Esophagus muscularis mucosa (tissue), 4 donors: ENCODE results near the gene FTCD. TPM values are rescaled to one million over a fixed set of nuclear protein-coding genes. Genes with fewer than 3 reads are reported as not detected.
"Not testable (repeated sequence)": the region's sequence is repeated elsewhere in the genome, so short reads cannot be mapped to it uniquely, and the experiment has no call there.

Experiments used
- DNase-seq: peaks from one replicate; pipeline ENCODE4 v3.0.0-alpha.2; 2017; ENCODE audit errors: extremely low spot score
- H3K27ac ChIP-seq, 4 donors: fragments of 200-600 bp; sonication (generic); replicated peaks in 1 of 4; 1 replicate in 3 of 4; 2 replicates in 1 of 4; pipeline ENCODE4 v1.5.1; 2016 to 2019; ENCODE audit warnings: mild to moderate bottlenecking in 1 of 4
- H3K27me3 ChIP-seq, 4 donors: fragments of 200-600 bp; sonication (generic); one replicate each; pipeline versions ENCODE4 v1.5.1 to v1.6.0; 2016 to 2019
- H3K36me3 ChIP-seq, 4 donors: fragments of 200-600 bp; sonication (generic); one replicate each; pipeline ENCODE4 v1.5.1; 2016 to 2019
- H3K4me1 ChIP-seq, 4 donors: fragments of 200-600 bp; sonication (generic); one replicate each; pipeline ENCODE4 v1.5.1; 2016 to 2019
- H3K4me3 ChIP-seq, 4 donors: fragments of 200-600 bp; sonication (generic); 1 replicate in 2 of 4; 2 replicates in 2 of 4; pipeline ENCODE4 v1.5.1; 2016 to 2019; ENCODE audit warnings: mild to moderate bottlenecking in 4 of 4, moderate library complexity in 1 of 4
- H3K9me3 ChIP-seq, 4 donors: fragments of 200-600 bp; sonication (generic); 1 replicate in 3 of 4; 2 replicates in 1 of 4; pipeline ENCODE4 v1.5.1; 2016 to 2019
- EP300 ChIP-seq: sonication (generic); formaldehyde crosslinking; IDR thresholded peaks from one replicate; pipeline ENCODE4 v1.6.1; 2017; ENCODE audit warnings: antibody characterized with exemption
- POLR2A ChIP-seq: fragments of 450-650 bp; IDR thresholded peaks from one replicate; pipeline ENCODE4 v1.6.1; 2017; ENCODE audit warnings: antibody characterized with exemption, moderate library complexity, mild to moderate bottlenecking, low read depth
- POLR2AphosphoS5 ChIP-seq, 2 donors: sonication (generic); formaldehyde crosslinking; IDR thresholded peaks; one replicate each; pipeline ENCODE4 v1.6.1; 2017; ENCODE audit warnings: antibody characterized with exemption in 2 of 2
- WGBS: methylation state at CpG from one replicate; pipeline ENCODE4 v1.1.5; 2018; 5-methylcytosine and 5-hydroxymethylcytosine counted together
- intact Hi-C: fragments of 100-400 bp; cut with DNase I; formaldehyde crosslinking; loops from one replicate; pipeline ENCODE4 v1.15.1; 2023
- total RNA-seq, 4 donors: library from RNA; depleted of rRNA; stranded (reverse); fragments of >200 nt; gene quantifications; one replicate each; pipeline versions ENCODE4 v1.1.0 to v1.2.1, GENCODE V29; 2016
- TF ChIP-seq, protein P1 (sequence below), 3 experiments: fragments of 200-600 bp in 2 of 3; fragments of 450-650 bp in 1 of 3; sonication (generic) in 2 of 3; IDR thresholded peaks; one replicate each; pipeline ENCODE4 v1.5.1; 2017 to 2019; ENCODE audit warnings: antibody characterized with exemption in 3 of 3, mild to moderate bottlenecking in 2 of 3, moderate library complexity in 1 of 3

FTCD gene
- total RNA-seq, 4 donors from 2014 or later: 0.26 to 2.5 (median 1.2) TPM; not detected in 1

DNA sequence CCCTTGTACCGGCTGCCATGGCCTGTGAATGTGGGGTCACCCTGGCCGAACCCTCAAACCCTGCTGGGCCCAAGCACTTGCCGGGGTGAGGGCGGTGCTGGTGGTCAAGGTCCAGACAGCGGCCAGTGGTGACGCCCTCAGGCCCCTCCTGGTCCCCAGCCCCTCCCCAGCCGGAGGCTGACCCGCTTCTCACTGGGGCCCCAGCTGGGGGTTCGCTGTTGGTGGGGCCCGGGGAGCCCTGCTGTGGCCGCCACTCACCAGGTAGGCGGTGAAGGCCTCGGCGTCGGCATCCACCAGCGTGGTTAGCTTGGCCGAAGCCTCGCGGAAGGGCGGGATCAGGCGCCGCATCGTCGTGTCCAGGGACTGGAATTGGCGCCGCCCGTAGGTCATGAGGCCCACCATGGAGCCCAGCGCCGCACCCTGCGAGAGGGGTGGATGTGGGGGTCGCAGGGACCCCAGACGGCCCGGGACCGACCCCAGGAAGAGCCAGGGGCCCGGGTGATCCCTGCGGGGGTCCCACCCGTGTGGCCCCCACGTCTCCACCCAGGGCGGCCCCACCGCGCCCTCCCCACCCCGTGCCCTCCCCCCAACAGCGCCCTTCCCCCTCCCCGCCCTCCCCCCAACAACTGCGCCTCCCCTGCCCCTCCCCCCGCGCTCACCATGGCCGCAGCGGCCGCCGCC is 10.1 kb downstream of the FTCD start:
- whole genome bisulfite sequencing: 96% methylated on average over 29 of the region's 51 CpGs
- intact Hi-C loops: loop anchor here (5.0 kb wide), 1 partner anchor 37 kb away; the partner anchor contains the start of gene SPATC1L
- Histone ChIP-seq H3K27me3 (peaks cover 0 to 4% (median 0%) of the 10 kb centered on the region in 4 donors), H3K36me3 (no peaks in the 10 kb centered on the region), H3K9me3 (no peaks in the 10 kb centered on the region), H3K27ac (peak overlapping the region in 1 of 4 donors; percentile 14), H3K4me1 (peaks cover 0 to 13% (median 8%) of the 10 kb centered on the region in 4 donors), H3K4me3 (no peak overlapping the region)
- DNase-seq: no peak
- TF ChIP-seq EP300 (no peak), POLR2AphosphoS5 (IDR thresholded peaks at IDR 0.05) (no peak), POLR2A (no peak)
- TF ChIP-seq, protein P1, sequence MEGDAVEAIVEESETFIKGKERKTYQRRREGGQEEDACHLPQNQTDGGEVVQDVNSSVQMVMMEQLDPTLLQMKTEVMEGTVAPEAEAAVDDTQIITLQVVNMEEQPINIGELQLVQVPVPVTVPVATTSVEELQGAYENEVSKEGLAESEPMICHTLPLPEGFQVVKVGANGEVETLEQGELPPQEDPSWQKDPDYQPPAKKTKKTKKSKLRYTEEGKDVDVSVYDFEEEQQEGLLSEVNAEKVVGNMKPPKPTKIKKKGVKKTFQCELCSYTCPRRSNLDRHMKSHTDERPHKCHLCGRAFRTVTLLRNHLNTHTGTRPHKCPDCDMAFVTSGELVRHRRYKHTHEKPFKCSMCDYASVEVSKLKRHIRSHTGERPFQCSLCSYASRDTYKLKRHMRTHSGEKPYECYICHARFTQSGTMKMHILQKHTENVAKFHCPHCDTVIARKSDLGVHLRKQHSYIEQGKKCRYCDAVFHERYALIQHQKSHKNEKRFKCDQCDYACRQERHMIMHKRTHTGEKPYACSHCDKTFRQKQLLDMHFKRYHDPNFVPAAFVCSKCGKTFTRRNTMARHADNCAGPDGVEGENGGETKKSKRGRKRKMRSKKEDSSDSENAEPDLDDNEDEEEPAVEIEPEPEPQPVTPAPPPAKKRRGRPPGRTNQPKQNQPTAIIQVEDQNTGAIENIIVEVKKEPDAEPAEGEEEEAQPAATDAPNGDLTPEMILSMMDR (IDR thresholded peaks at IDR 0.05): no peak

GRCh38 chr21:46144464-46145070 is 10.8 kb downstream of the FTCD start:
- Histone ChIP-seq H3K4me1 (peaks cover 0 to 13% (median 8%) of the 10 kb centered on the region in 4 donors), H3K36me3 (no peaks in the 10 kb centered on the region), H3K9me3 (no peaks in the 10 kb centered on the region), H3K27me3 (peaks cover 0 to 9% (median 0%) of the 10 kb centered on the region in 4 donors), H3K27ac (peak overlapping the region in 1 of 4 donors; percentile 14), H3K4me3 (no peak overlapping the region)
- DNase-seq: no peak
- TF ChIP-seq EP300 (no peak), POLR2AphosphoS5 (IDR thresholded peaks at IDR 0.05) (no peak), POLR2A (no peak)
- TF ChIP-seq, protein P1 (IDR thresholded peaks at IDR 0.05): no peak
- 30% methylated on average over 1 of the region's 4 CpGs for WGBS
- intact Hi-C loops: loop anchor here (5.0 kb wide), 2 partner anchors 38 to 183 kb away; partner anchors contain the start of gene SPATC1L

DNA sequence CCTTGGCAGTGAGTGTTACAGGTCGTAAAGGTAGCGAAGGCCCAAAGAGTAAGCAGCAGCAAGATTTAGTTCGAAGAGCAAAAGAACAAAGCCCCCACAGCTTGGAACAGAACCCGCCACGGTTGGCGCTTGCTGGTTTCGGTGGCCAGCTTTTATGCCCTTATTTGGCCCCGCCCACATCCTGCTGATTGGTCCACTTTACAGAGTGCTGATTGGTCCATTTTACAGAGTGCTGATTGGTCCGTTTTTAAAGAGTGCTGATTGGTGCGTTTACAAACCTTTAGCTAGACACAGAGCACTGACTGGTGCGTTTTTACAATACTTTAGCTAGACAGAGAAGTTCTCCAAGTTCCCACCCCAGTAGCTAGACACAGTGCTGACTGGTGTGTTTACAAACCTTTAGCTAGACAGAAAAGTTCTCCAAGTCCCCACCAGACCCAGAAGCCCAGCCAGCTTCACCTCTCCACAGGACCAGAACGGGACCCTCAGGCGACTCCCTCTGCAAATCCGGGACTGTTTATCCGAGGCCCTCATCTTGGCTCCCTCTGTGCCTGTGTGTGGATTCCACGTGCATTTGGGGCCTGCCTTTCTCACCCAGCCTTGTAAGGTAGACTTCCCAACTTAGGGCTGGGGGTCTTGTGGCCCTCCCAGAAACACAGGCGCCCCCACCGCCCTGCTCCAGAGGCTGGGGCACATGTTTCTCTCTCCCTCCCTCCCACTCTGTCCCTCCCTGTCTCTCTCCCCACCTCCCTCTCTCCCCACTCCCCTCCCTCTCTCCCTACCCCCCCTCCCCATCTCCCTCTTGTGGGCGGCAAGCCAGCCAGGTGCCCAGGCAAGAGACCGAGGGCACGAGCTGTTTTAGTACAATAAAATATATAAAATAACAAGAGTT is 12.6 kb downstream of the FTCD start:
- H3K4me1 ChIP-seq: peaks cover 0 to 13% (median 8%) of the 10 kb centered on the region in 4 donors
- H3K9me3 ChIP-seq: no peaks in the 10 kb centered on the region
- no peaks in the 10 kb centered on the region for H3K36me3 ChIP-seq
- intact Hi-C loops: loop anchor here (5.0 kb wide), 1 partner anchor 184 kb away; a partner anchor contains a TSS
- 83% methylated on average over 21 of the region's 21 CpGs for WGBS
- no peak for DNase-seq
- peaks cover 0 to 9% (median 0%) of the 10 kb centered on the region in 4 donors for H3K27me3 ChIP-seq
- TF ChIP-seq EP300: no peak
- TF ChIP-seq, protein P1 (IDR thresholded peaks at IDR 0.05): no peak
- no peak for TF ChIP-seq POLR2A
- TF ChIP-seq POLR2AphosphoS5 (IDR thresholded peaks at IDR 0.05): no peak
- peak overlapping the region in 2 of 4 donors; percentile 68 to 76 for H3K27ac ChIP-seq
- H3K4me3 ChIP-seq: no peak overlapping the region

- H3K4me1 ChIP-seq: peaks cover 0 to 13% (median 8%) of the 10 kb centered on the region in 4 donors
- 91% methylated on average over 36 of the region's 45 CpGs for WGBS
- no peak overlapping the region for H3K27ac ChIP-seq
- DNase-seq: no peak
- intact Hi-C loops: loop anchor here (5.0 kb wide), 1 partner anchor 185 kb away; a partner anchor contains a TSS
- H3K4me3 ChIP-seq: no peak overlapping the region
- H3K27me3 ChIP-seq: peaks cover 0 to 9% (median 0%) of the 10 kb centered on the region in 4 donors
- H3K36me3 ChIP-seq: no peaks in the 10 kb centered on the region
- TF ChIP-seq, protein P1 (IDR thresholded peaks at IDR 0.05): no peak
- no peak for TF ChIP-seq EP300
- TF ChIP-seq POLR2A: no peak
- no peak for TF ChIP-seq POLR2AphosphoS5 (IDR thresholded peaks at IDR 0.05)
- H3K9me3 ChIP-seq: no peaks in the 10 kb centered on the region
These were observed 13.4 kb downstream of the FTCD start for GRCh38 chr21:46141767-46142581.

GRCh38 chr21:46140352-46141003 is 14.9 kb downstream of the FTCD start:
- intact Hi-C loops: loop anchor here (5.0 kb wide), 1 partner anchor 187 kb away; a partner anchor contains a TSS
- 62% methylated on average over 29 of the region's 29 CpGs for WGBS
- H3K4me1 ChIP-seq: peaks cover 6 to 22% (median 19%) of the 10 kb centered on the region in 4 donors
- not testable (repeated sequence) for H3K9me3 ChIP-seq, H3K36me3 ChIP-seq, H3K27ac ChIP-seq, H3K27me3 ChIP-seq, DNase-seq, H3K4me3 ChIP-seq
